Keratinocyte (primary cell): ENCODE data around the gene INSIG1. TPM values are rescaled to one million over a fixed set of nuclear protein-coding genes. Genes with fewer than 3 reads are reported as not detected.

ENCODE experiments used
- DNase-seq: peaks from one replicate; pipeline ENCODE4 v3.0.0-alpha.2; 2011; ENCODE audit warnings: low read depth, missing footprints, low spot score
- FAIRE-seq: peaks from 2 replicates; lab custom pipeline; 2011; peaks lifted over from hg19 to GRCh38; lab: Jason Lieb, UNC
- H2AFZ ChIP-seq: 2 replicates; pipeline ENCODE4 v1.6.0; 2012; ENCODE audit warnings: low read length, control low read depth, inconsistent platforms; ENCODE audit not compliant: control insufficient read depth
- H3K27ac ChIP-seq: 2 replicates; pipeline ENCODE4 v1.5.1; 2011; ENCODE audit warnings: low read length; ENCODE audit not compliant: control insufficient read depth, insufficient read depth
- H3K27me3 ChIP-seq: 3 replicates; pipeline ENCODE4 v1.6.0; 2011; ENCODE audit warnings: low read length; ENCODE audit not compliant: control insufficient read depth, insufficient read depth; ENCODE audit errors: extremely low read depth
- H3K36me3 ChIP-seq, 2 experiments: 2 replicates in 1 of 2; 3 replicates in 1 of 2; pipeline ENCODE4 v1.5.1; 2011; ENCODE audit warnings: low read length in 2 of 2, mild to moderate bottlenecking in 1 of 2; ENCODE audit not compliant: control insufficient read depth in 2 of 2, insufficient read depth in 2 of 2; ENCODE audit errors: extremely low read depth in 1 of 2
- H3K4me1 ChIP-seq: 3 replicates; pipeline ENCODE4 v1.5.1; 2011; ENCODE audit warnings: low read length; ENCODE audit not compliant: control insufficient read depth, insufficient read depth; ENCODE audit errors: extremely low read depth
- H3K4me2 ChIP-seq: 3 replicates; pipeline ENCODE4 v1.6.0; 2011; ENCODE audit warnings: low read depth, low read length; ENCODE audit not compliant: control insufficient read depth, insufficient read depth; ENCODE audit errors: extremely low read depth
- H3K4me3 ChIP-seq, 3 experiments: fragments of 200-600 bp in 1 of 3; sonication (generic) in 1 of 3; 2 replicates in 2 of 3; 3 replicates in 1 of 3; pipeline ENCODE4 v1.5.1; 2011 to 2016; ENCODE audit warnings: low read length in 3 of 3, mild to moderate bottlenecking in 3 of 3, control low read depth in 2 of 3, inconsistent platforms in 1 of 3, low read depth in 1 of 3, mixed read lengths in 1 of 3, mixed run types in 1 of 3, moderate library complexity in 1 of 3; ENCODE audit not compliant: control insufficient read depth in 2 of 3, insufficient read depth in 2 of 3; ENCODE audit errors: extremely low read depth in 1 of 3
- H3K79me2 ChIP-seq: 2 replicates; pipeline ENCODE4 v1.6.0; 2012; ENCODE audit warnings: low read length; ENCODE audit not compliant: control insufficient read depth, insufficient read depth
- H3K9ac ChIP-seq: 3 replicates; pipeline ENCODE4 v1.6.0; 2011; ENCODE audit warnings: low read length; ENCODE audit not compliant: control insufficient read depth, insufficient read depth; ENCODE audit errors: extremely low read depth
- H3K9me1 ChIP-seq: 3 replicates; pipeline ENCODE4 v1.6.0; 2011; ENCODE audit warnings: low read length; ENCODE audit not compliant: control insufficient read depth, insufficient read depth; ENCODE audit errors: extremely low read depth
- H3K9me3 ChIP-seq: 2 replicates; pipeline ENCODE4 v1.5.1; 2012; ENCODE audit warnings: low read depth, low read length; ENCODE audit not compliant: control insufficient read depth
- H4K20me1 ChIP-seq: 3 replicates; pipeline ENCODE4 v1.6.0; 2011; ENCODE audit warnings: low read length; ENCODE audit not compliant: control insufficient read depth, insufficient read depth; ENCODE audit errors: extremely low read depth
- CTCF ChIP-seq, 3 experiments: IDR thresholded peaks in 1 of 3; conservative IDR thresholded peaks in 1 of 3; optimal IDR thresholded peaks in 1 of 3; 2 replicates in 2 of 3; 3 replicates in 1 of 3; pipeline versions ENCODE3 to v1.5.1; 2011; ENCODE audit warnings: low read length in 3 of 3, mild to moderate bottlenecking in 3 of 3, moderate library complexity in 2 of 3, control low read depth in 1 of 3, inconsistent platforms in 1 of 3; ENCODE audit not compliant: insufficient read depth in 2 of 3; ENCODE audit errors: extremely low read depth in 1 of 3
- EZH2 ChIP-seq: IDR thresholded peaks from one replicate; pipeline ENCODE4 v1.6.1; 2012; ENCODE audit warnings: inconsistent platforms, mild to moderate bottlenecking, low read length, moderate library complexity
- dilution Hi-C: fragments of 300-500 bp; cut with MboI; formaldehyde crosslinking; loops from one replicate; pipeline ENCODE4 v1.7.0; 2020; ENCODE audit warnings: low sequenced_read_pairs; ENCODE audit not compliant: extremely low pct_ligation_motif_present
- polyA plus RNA-seq, 5 experiments: library from polyadenylated mRNA; depleted of rRNA in 3 of 5; stranded (reverse) in 3 of 5; stranded (forward) in 1 of 5; unstranded in 1 of 5; fragments of >200 nt; gene quantifications; 1 replicate in 1 of 5; 2 replicates in 3 of 5; 3 replicates in 1 of 5; pipeline versions ENCODE4 v1.2.1 to v1.2.3, GENCODE V29; 2011 to 2012; ENCODE audit warnings: missing spikeins in 2 of 5, low read depth in 1 of 5, low replicate concordance in 1 of 5

INSIG1 gene
- polyA plus RNA-seq, 1 donor (not counting 4 experiments of a cell fraction or from before 2014, with no cell fraction given): 104 TPM

GRCh38 chr7:155262031-155262430, 35.6 kb upstream of the INSIG1 start:
- Histone ChIP-seq H3K36me3 (no peaks in the 10 kb centered on the region), H2AFZ (no peak overlapping the region), H3K4me1 (peaks cover 6% of the 10 kb centered on the region), H3K9ac (no peak overlapping the region), H3K79me2 (no peaks in the 10 kb centered on the region), H4K20me1 (no peaks in the 10 kb centered on the region), H3K9me1 (no peaks in the 10 kb centered on the region), H3K27me3 (no peaks in the 10 kb centered on the region), H3K27ac (no peak overlapping the region), H3K4me3 (no peak overlapping the region), H3K4me2 (no peak overlapping the region), H3K9me3 (no peaks in the 10 kb centered on the region)
- dilution Hi-C loops: no loop called here
- DNase-seq (no peak), FAIRE-seq (no peak)
- TF ChIP-seq CTCF (optimal IDR thresholded peaks at IDR 0.05 in 1 of 3, IDR thresholded peaks at IDR 0.05 in 1 of 3, conservative IDR thresholded peaks at IDR 0.05 in 1 of 3; ENCODE audit: extremely low read depth in 1 of 3, insufficient read depth in 2 of 3, low read length in 3 of 3): no peak
- no peak for TF ChIP-seq EZH2

- Histone ChIP-seq H3K4me2 (no peak overlapping the region), H3K27me3 (no peaks in the 10 kb centered on the region), H4K20me1 (no peaks in the 10 kb centered on the region), H3K9me3 (no peaks in the 10 kb centered on the region), H3K36me3 (no peaks in the 10 kb centered on the region), H3K27ac (no peak overlapping the region), H3K4me3 (no peak overlapping the region), H3K79me2 (no peaks in the 10 kb centered on the region), H3K4me1 (no peaks in the 10 kb centered on the region), H3K9ac (no peak overlapping the region), H2AFZ (no peak overlapping the region), H3K9me1 (no peaks in the 10 kb centered on the region)
- FAIRE-seq: no peak
- TF ChIP-seq EZH2 (no peak), CTCF (optimal IDR thresholded peaks at IDR 0.05 in 1 of 3, IDR thresholded peaks at IDR 0.05 in 1 of 3, conservative IDR thresholded peaks at IDR 0.05 in 1 of 3; ENCODE audit: extremely low read depth in 1 of 3, insufficient read depth in 2 of 3, low read length in 3 of 3) (no peak)
- DNase-seq: no peak
- dilution Hi-C loops: no loop called here
These were observed 34.6 kb upstream of the INSIG1 start for GRCh38 chr7:155263051-155263450.
